Hematopoietic multipotent progenitor cell treated with erythropoietin and hydrocortisone succinate and interleukin-3 and kit ligand, for 15 days (in vitro differentiated cells): ENCODE measurements around the gene TRIM59.
"Not testable (repeated sequence)": the region's sequence is repeated elsewhere in the genome, so short reads cannot be mapped to it uniquely, and the experiment has no call there.

Experiments used
- DNase-seq: peaks from one replicate; pipeline ENCODE4 v3.0.0-alpha.2; 2015; ENCODE audit warnings: low spot score

Gene TRIM59

DNA sequence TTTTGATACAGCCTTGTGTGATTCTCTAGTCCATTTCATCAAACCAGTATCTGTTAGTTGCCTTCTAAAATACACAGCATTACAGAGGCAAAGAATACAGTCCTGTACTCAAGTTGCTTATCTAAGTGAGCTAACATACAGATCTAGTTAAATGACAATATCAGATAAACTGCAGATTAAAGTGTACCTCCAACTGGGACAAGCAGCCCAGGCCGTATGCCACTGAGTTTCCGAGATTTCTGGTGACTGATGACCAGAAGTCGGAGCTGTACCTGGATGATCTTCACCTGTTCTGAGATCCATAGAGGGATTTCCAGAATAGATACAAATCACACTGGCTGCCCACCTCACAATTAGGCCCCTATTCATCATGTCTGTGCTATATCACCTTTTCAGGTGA, 6.3 kb upstream of the TRIM59 start:
- no peak for DNase-seq

DNA sequence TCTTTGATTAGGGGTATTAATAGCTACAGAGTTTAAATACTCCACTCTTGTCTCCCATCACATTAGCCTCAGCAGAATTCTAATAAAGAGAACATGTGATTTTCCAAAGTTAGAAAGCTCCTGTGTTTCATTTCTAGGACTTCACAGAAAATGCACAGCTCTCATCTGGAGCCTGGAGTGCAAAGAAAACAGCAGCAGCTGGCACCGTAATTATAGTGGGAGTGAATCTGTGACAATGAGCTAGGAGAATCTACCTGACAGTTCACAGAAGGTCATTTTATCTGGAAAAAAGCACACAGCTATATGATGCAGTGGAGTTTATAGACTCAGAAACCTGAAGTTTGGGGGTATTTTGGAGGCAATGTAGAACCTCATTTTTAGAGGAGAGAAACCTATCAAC, 5.4 kb upstream of the TRIM59 start:
- no peak for DNase-seq

DNA sequence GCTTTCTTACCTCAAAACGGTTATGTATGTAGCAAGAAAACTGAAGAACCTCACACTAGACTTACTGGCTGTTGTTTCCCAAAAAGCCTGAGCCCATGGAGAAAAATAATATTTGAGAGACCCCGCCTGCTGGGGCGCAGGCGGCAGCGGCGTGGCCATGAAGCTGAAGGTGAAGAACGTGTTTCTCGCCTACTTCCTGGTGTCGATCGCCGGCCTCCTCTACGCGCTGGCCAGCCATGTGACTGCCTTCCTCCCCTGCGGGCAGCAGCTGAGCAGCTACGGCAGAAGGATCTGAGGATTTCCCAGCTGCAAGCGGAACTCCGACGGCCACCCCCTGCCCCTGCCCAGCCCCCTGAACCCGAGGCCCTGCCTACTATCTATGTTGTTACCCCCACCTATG, 2.7 kb upstream of the TRIM59 start:
- not testable (repeated sequence) for DNase-seq

DNA sequence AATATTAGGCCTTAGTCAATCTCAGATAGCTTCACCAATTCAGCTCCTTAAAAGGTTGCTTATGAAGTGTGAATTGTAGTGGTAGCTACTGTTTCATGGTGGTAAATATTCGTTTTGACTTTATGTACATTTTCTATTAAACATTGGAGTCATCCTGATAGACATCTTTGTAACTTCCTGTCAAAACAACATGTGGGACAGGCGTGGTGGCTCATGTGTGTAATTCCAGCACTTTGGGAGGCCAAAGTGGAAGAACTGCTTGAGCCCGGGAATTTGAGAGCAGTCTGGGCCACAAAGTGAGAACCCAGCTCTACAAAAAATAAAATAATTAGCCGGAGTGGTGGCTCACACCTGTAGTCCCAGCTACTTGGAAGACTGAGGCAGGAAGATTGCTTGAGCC, 2.0 kb upstream of the TRIM59 start:
- no peak for DNase-seq

DNA sequence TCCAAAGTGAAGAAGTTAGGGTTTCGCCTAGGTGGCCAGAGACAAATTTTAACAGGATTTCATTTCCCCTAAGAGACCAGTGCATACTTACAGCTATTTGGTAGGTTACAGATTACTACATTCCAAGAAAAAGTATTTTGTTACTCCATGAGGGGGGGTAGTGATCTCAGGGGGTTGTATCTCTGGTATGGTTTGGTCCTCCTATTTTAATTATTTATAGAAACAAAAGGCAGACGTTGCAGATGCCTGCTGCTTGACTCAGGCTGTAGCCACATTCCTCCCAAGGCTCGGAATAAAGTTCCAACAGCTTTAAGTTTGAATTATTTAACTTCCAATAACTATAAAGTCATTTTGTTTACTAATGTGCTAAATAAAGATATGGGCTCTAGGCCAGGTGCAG, 1.3 kb upstream of the TRIM59 start:
- DNase-seq, result no peak

DNA sequence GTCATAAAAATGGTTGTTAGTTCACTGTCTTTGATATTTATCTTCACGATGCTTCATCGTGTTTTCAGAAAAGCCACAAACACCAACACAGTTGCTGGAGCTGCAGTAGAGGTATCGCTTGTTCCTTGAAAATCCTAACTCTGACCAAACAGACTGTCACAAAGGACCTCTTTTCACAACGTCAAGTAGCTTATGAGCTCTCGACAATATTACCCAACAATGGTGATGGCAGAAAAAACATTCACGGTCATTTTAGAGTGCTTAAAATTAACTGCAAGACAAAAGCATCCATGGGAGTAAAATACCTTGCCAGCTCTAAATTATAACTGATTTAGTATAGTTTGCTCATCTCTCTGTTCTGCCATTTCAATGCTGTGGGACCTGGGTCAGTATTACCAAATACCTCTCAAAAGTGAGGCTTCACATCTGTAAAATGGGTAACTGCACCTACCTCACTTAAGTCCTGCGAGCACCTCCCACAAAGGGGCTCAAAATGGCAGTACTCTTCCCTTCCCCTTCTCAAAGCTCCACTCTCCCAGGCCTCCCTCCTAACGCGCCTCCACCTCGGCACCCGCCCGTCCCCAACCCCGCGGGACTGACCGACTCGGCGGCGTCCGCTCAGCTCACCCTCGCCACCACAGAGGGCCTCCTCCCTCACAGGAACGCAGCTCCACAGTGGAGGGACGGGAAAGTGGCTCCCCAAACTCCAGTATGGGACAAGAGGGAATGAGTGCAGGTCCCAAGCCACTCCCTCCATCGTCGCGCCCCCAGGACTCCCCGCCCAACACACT, 546 bp downstream of the TRIM59 start:
- DNase-seq, result peak; percentile 58

DNA sequence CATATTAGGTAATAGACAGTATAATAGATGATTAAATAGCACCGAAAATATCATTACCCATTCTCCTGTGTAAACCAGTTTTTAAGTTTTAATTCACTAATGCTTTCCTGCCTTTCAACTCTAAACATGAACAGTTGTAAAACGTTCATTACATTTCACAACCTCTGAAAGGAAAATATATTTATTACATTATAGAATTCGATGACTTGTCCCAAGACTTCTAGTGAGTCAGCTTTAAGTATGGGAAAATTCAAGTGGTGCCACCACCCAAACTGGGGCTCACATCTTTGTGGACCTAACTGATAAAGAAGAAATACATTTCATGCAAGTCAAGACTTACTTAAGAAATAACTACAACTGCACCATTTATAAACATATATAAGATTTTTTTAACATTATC, 2.0 kb downstream of the TRIM59 start:
- DNase-seq, result peak; percentile 70

DNA sequence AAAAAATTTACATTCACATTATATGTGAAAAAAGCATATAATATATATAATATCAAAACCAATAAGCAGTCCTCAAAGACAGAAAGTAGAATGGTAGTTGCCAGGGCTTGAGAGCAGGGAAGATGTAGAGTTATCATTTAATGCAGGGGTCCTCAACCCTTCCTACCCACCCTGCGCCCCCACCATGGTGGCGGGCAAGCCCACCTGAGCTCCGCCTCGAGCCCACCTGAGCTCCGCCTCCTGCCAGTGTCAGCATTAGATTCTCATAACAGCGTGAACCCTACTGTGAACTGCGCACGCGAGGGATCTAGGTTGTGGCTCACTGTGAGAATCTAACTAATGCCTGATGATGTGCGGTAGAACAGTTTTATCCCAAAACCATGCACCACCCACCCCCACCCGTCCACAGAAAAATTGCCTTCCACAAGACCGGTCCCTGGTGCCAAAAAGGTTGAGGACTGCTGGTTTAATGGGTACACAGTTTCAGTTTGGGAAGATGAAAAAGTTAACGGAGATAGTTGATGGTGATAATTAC, 3.0 kb downstream of the TRIM59 start:
- no peak for DNase-seq

DNA sequence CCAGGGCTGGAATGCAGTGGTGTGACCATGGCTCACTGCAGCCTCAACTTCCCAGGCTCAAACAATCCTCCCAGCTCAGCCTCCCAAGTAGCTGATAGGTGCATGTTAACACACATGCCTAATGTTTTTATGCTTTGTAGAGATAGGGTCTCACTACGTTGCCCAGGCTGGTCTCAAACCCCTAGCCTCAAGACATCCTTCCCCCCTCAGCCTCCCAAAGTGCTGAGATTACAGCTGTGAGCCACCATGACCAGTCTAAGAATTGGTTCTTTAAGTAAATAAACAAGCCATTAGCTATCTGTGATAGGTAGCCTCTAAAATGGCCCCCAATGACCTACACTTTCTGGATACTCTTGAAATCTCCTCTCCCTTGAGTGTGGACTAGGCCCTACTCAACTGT, 3.7 kb downstream of the TRIM59 start:
- DNase-seq, result no peak

DNA sequence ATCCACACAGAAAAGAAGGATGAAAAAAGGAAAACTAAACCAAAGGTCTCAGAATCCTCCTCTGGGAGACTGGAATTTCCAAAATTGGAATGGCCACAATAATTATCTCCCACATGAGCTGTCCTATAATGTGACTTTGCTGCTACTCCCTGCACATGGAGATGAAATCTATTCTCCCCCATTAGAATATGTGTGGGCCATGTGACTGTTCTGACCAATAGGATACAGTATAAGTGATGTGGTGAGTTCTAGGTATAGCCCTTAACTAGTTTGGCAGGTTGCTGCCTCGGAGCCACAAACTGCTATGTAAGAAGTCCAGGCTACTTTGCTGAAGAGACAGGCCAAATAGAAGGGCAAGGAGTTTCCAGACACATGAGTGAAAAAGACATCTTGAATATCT, 5.2 kb downstream of the TRIM59 start:
- peak; percentile 35 for DNase-seq

DNA sequence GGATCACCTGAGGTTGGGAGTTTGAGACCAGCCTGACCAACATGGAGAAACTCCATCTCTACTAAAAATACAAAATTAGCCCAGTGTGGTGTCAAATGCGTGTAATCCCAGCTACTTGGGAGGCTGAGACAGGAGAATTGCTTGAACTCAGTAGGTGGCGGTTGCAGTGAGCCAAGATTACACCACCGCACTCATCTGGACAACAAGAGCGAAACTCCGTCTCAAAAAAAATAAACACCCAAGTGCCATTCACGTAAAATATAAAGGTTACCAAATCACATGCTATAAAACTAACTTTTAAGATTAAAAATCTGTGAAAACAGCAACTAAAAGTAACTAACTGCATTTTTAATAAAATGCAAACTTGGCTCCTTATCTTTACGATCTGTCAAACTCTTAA, 8.9 kb downstream of the TRIM59 start:
- DNase-seq, result no peak

DNA sequence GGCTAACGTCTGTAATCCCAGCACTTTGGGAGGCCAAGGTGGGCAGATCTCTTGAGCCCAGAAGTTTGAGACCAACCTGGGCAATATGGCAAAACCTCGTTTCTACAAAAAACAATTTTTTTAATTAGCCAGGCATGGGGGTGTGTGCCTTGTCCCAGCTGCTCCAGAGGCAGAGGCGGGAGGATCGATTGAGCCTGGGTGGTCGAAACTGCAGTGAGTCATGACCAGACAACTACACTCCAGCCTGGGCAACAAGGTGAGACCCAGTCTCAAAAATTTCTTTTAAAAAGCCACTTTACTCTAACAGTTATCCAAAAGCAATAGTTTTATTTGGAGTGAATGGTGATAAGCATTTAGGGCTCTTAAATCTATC, 12.5 kb downstream of the TRIM59 start:
- no peak for DNase-seq

DNA sequence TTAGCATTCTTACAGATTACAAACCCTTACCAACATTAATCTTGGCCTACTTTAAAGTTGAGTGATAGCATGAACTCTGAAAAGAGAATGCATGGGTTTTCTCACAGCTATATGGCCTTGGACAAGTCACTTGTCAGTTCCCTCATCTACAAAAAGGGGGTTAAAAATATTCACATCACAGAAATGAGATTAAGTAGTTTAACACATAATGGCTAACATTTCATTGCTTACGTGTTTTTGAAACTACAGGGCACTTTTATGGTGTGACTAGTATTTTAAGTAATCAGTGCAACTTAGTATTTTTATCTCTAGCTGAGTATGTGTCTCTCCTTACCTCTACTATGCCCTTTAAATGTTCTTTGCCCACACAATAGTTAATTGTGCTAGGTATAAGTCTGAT, 13.8 kb downstream of the TRIM59 start:
- DNase-seq, result no peak

DNA sequence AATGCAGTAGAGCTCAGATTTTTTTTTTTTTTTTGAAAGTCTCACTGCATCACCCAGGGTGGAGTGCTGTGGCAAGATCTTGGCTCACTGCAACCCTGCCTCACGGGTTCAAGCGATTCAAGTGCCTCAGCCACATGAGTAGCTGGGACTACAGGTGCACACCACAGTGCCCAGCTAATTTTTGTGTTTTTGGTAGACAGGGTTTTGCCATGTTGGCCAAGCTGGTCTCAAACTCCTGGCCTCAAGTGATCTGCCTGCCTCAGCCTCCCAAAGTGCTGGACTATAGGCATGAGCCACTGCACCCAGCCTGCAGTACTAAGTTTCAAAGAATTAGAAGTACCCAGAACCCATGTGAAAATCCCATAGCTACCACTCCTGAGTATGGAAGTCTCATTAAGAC, 14.5 kb downstream of the TRIM59 start:
- no peak for DNase-seq

DNA sequence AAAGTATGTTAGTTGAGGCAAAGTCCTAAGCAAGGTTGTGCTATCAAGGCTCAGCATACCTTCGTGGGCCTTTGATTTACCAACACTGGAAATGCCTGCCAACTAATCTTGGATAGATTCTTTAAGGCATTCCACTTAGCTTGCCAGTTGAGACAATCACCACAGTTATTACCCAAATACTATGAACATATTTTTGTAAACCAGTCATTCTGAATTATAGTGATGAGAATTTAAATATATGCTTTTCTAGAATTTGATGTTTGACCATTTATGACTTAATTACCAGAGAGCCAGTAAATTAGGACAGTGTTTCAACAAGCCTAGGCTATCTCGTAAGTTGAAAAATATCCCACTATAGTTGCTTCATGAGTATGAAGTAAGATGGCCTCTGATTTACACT, 15.5 kb downstream of the TRIM59 start:
- DNase-seq, result no peak

DNA sequence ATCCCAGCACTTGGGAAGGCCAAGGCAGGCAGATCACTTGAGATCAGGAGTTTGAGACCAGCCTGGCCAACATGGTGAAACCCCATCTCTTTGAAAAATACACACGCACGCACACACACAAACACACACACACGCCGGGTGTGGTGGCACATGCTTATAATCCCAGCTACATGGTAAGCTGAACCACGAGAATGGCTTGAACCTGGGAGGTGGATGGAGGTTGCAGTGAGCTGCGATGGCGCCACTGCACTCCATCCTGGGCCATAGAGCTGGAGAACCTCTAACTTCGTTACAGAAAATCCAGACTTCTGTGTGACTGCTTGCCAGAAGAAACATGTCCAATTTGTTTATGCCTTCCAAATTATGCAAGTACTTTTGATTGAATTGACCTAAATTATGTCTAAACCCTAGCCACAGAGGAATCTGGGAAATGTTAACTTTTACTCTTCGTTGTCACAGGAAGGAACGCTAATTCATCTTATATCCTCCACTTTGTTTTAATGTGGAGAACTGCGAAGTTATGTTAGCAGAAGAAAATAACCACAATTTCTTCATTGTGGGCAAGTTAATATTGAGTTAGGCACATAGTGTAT, 21.7 kb downstream of the TRIM59 start:
- no peak for DNase-seq

DNA sequence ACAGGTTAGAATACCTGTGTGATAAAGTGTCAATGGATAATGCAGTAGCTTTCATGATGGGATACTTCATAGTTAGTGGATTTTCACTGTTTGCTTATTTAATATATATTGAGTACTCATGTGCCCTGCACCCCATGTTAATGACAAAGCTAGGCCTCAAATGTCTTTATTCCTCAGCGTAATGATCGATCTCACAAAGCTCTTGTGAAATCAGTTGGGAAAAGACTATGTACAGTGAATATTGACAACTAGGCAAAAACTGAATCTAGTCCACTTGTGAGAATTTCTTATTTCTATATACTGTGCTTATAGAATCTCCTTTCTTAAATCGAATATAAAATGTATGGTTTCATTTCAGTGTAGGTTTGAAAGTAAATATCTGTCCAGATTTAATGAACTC, 32.3 kb downstream of the TRIM59 start:
- no peak for DNase-seq

DNA sequence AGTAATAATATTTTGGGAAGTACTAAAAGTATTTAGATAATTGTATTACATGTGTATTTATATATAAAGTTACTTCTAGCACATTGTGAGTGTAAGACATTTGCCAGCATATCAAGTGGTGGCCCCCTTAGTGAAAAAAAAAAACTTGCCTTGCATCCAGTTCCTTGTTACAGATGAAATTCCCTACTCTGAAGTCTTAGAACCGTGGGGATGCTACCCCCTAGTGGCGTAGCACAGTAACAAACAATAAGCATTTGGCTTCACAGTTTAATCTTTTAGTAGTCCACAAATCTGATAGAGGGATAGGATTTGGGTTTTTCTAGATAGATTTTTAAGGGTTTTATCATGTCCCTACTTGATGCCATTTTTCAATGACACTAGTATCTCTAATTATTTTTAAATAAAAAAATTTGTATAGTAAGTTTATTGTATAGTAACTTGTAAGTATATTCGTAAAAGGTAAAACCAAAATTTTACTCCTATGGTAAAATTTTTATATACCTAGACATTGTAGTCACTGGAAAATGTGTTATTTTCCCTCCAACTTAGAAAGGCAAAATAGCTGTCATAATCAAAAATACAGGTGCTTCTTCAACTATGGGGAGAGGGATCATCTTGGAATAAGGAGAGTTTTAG, 35.9 kb downstream of the TRIM59 start:
- DNase-seq, result peak; percentile 81

DNA sequence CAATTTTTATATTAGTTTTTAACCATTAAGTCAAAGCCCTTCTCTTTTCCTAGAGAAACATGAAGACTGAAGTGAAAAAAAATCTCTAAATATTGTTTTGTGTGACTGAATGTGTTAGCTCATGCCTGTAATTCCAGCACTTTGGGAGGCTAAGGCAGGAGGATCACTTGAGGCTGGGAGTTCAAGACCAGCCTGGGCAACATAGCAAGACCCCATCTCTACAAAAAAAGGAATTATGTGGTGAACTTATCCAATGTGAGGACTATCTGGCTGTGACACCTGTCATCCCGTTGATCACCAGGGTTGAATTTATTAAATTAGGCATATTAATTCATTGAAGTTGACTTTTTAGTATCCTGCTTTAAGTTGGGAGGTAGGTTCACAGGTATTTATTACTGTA, 37.1 kb downstream of the TRIM59 start:
- no peak for DNase-seq

DNA sequence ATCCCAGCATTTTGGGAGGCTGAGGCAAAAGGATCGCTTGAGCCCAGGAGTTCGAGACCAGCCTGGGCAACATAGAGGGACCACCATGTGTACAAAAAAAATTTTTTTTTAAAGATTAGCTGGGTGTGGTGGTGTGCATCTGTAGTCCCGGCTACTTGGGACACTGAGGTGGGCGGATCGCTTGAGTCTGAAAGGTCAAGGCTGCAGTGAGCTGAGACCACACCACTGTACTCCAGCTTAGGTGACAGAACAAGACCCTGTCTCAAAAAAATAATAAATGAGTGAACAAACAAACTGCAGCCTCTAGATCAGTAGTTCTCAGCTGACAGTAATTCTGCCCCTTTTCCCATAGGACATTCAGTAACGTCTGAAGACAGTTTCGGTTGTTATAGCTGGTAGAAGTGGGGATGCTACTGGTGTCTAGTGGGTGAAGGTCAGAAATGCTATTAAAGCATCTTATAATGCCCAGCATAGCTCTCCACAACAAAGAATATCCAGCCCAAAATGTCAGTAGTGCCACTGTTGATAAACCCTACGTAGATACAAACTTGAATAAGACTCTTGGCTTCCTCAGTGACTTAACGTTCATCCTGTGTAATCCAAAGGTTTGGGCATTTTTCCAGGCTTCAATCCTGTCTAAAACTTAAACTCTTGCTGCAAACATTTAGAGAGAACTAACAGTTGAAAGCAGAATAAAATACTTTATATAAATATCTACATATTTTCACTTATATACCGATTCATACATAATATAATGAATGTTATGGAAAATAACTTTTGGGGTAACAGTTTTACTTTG, 39.6 kb downstream of the TRIM59 start:
- no peak for DNase-seq

DNA sequence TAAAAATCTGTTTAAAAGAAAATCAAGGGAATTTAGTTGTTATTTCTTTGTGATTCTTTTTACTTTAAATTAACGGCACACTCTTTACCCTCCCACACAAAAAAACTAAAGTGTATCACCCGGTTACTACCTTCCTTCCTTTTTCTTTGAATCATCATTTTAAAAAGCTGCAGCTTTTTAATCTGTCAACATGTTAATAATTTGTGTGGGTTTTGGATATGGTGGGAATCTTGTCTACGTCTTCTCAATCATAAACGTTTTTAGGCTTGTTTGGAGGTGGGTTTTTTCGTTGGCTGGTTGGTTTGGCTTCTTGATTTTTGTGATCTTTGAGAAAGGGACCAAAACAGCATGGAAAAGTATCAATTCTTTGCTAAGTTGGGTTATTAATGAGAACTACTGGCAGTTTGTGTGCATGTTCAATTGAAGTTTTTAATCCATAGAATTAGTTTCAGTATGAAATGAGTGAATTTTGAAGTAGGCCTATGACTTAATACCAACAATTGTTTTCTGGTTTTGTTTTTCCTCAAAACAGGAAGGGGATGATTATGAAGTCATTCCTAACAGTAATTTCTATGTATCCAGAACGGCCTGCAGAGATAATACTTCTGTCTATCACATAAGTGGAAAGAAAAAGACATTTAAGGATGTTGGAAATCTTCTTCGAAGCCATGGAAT, 45.7 kb downstream of the TRIM59 start:
- DNase-seq, result no peak

DNA sequence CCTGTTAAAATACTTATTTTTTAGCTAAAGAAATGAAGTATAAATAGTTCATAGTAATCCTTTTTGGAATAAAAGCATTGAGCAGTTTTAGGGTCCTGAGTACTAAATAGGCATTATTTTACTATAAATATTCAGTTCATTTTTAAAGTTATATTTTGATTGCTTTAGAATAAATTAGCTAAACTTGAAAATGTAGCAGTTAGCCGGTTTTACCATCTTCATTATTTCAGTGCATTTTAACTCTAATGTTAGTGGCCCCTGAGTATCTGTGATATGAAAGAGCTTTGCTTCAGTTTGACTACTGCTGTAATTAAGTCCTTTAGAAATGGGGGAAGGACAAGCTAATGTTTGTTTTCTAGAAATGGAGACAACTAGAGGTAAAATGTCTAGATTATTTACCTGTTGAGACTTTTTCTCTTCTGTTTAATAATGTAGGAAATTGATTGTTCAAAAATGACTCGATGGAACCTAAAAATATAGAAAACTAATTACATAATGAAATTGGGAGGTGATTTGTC, 46.5 kb downstream of the TRIM59 start:
- DNase-seq, result peak; percentile 22
